HCT116 (cell line): ENCODE results near the gene IQCF2. TPM values are rescaled to one million over a fixed set of nuclear protein-coding genes. Genes with fewer than 3 reads are reported as not detected.

Experiments
- ATAC-seq: fragments of 200-7000 bp; cut with Tn5 transposase; 2 replicates; pipeline ENCODE4 v1.9.1; 2020; ENCODE audit warnings: mild to moderate bottlenecking, moderate library complexity
- BruUV-seq: library from RNA; stranded (reverse); fragments of 400-500 nt; replicated peaks from 2 replicates; lab custom pipeline; 2021; lab: Mats Ljungman, UMichigan
- CTCF ChIA-PET: fragments of 300-600 bp; sonication (Branson Sonifier 250); formaldehyde crosslinking; loops from one replicate; lab custom pipeline; 2021; ENCODE audit warnings: antibody characterized with exemption; lab: Charles Lee
- POLR2A ChIA-PET: fragments of 300-600, 350-600 bp; sonication (Branson Sonifier 250); formaldehyde crosslinking; loops from one replicate; lab custom pipeline; 2021; ENCODE audit warnings: antibody characterized with exemption; lab: Charles Lee
- RAD21 ChIA-PET, 2 experiments: fragments of 300-600 bp; sonication (Branson Sonifier 250); formaldehyde crosslinking; loops; one replicate each; lab custom pipeline; 2023; ENCODE audit warnings: low total read pairs in 2 of 2; ENCODE audit not compliant: uncharacterized antibody in 2 of 2, unreplicated experiment in 2 of 2, low non-redundant PET in 1 of 2; lab: Charles Lee
- DNase-seq: peaks from one replicate; pipeline ENCODE4 v3.0.0-alpha.2; 2010; ENCODE audit warnings: low read depth, low spot score
- H2AFZ ChIP-seq: fragments of 200-600 bp; shearing (Covaris generic), sonication (generic); 2 replicates; pipeline ENCODE4 v1.6.1; 2017; ENCODE audit warnings: low read depth, mixed run types, mixed read lengths, antibody characterized with exemption, low read length; ENCODE audit not compliant: poor library complexity, severe bottlenecking
- H3K27ac ChIP-seq: 2 replicates; pipeline ENCODE4 v1.5.1; 2012; ENCODE audit warnings: low read depth, low read length
- H3K27me3 ChIP-seq: fragments of 200-600 bp; sonication (generic); 2 replicates; pipeline ENCODE4 v1.6.1; 2016; ENCODE audit warnings: mixed run types, low read length, mixed read lengths; ENCODE audit not compliant: insufficient read depth
- H3K36me3 ChIP-seq, 2 experiments: fragments of 200-500 bp in 1 of 2; fragments of 200-600 bp in 1 of 2; sonication (Bioruptor generic) in 1 of 2; sonication (generic) in 1 of 2; 2 replicates each; pipeline versions ENCODE4 v1.5.1 to v1.6.1; 2014 to 2016; ENCODE audit warnings: low read length in 2 of 2, inconsistent platforms in 1 of 2, mixed read lengths in 1 of 2, mixed run types in 1 of 2; ENCODE audit not compliant: insufficient read depth in 2 of 2, control insufficient read depth in 1 of 2
- H3K4me1 ChIP-seq, 2 experiments: fragments of 200-600 bp in 1 of 2; sonication (generic) in 1 of 2; 2 replicates each; pipeline versions ENCODE4 v1.5.1 to v1.6.1; 2012 to 2017; ENCODE audit warnings: low read length in 2 of 2, inconsistent platforms in 1 of 2, mild to moderate bottlenecking in 1 of 2, mixed read lengths in 1 of 2, mixed run types in 1 of 2, moderate library complexity in 1 of 2; ENCODE audit not compliant: insufficient read depth in 2 of 2, control insufficient read depth in 1 of 2
- H3K4me2 ChIP-seq: fragments of 200-600 bp; sonication (generic); 2 replicates; pipeline ENCODE4 v1.6.1; 2017; ENCODE audit warnings: mixed run types, low read length, mixed read lengths
- H3K4me3 ChIP-seq, 2 experiments: fragments of 200-600 bp in 1 of 2; sonication (generic) in 1 of 2; replicated peaks in 1 of 2; 2 replicates each; pipeline ENCODE4 v1.5.1; 2011 to 2016; ENCODE audit warnings: low read length in 2 of 2, control low read depth in 1 of 2, low read depth in 1 of 2, mild to moderate bottlenecking in 1 of 2, mixed read lengths in 1 of 2, mixed run types in 1 of 2
- H3K79me2 ChIP-seq: fragments of 200-600 bp; sonication (generic); 2 replicates; pipeline ENCODE4 v1.6.1; 2017; ENCODE audit warnings: mild to moderate bottlenecking, mixed run types, low read length, moderate library complexity, mixed read lengths; ENCODE audit not compliant: insufficient read depth
- H3K9ac ChIP-seq: fragments of 200-600 bp; sonication (generic); 2 replicates; pipeline ENCODE4 v1.6.1; 2016; ENCODE audit warnings: low read length, mixed read lengths
- H3K9me2 ChIP-seq: fragments of 200-600 bp; sonication (generic), shearing (Covaris generic); 2 replicates; pipeline ENCODE4 v1.6.1; 2017; ENCODE audit warnings: mixed run types, mild to moderate bottlenecking, moderate library complexity; ENCODE audit not compliant: insufficient read depth
- H3K9me3 ChIP-seq, 2 experiments: fragments of 200-500 bp in 1 of 2; fragments of 200-600 bp in 1 of 2; sonication (Bioruptor generic) in 1 of 2; sonication (generic) in 1 of 2; 2 replicates each; pipeline ENCODE4 v1.6.1; 2014 to 2017; ENCODE audit warnings: low read length in 2 of 2, mixed read lengths in 2 of 2, inconsistent platforms in 1 of 2, low read depth in 1 of 2, mild to moderate bottlenecking in 1 of 2, mixed run types in 1 of 2, moderate library complexity in 1 of 2; ENCODE audit not compliant: control insufficient read depth in 1 of 2, insufficient read depth in 1 of 2
- H4K20me1 ChIP-seq: fragments of 200-600 bp; sonication (generic), shearing (Covaris generic); 2 replicates; pipeline ENCODE4 v1.6.1; 2017; ENCODE audit warnings: mixed run types, mild to moderate bottlenecking, moderate library complexity; ENCODE audit not compliant: insufficient read depth
- ATF3 ChIP-seq: IDR thresholded peaks from 2 replicates; pipeline ENCODE4 v1.6.1; 2012
- CBX3 ChIP-seq: IDR thresholded peaks from 2 replicates; pipeline ENCODE4 v1.6.1; 2012; ENCODE audit warnings: low read depth
- CEBPB ChIP-seq: IDR thresholded peaks from 2 replicates; pipeline ENCODE4 v1.6.1; 2012; ENCODE audit warnings: low read depth
- CTCF ChIP-seq, 3 experiments: fragments of 200-600 bp in 1 of 3; sonication (generic) in 1 of 3; IDR thresholded peaks in 2 of 3; conservative IDR thresholded peaks in 1 of 3; 2 replicates each; pipeline ENCODE4 v1.5.1; 2012 to 2017; ENCODE audit warnings: low read depth in 2 of 3, low read length in 2 of 3, antibody characterized with exemption in 1 of 3, borderline replicate concordance in 1 of 3, control low read depth in 1 of 3, mild to moderate bottlenecking in 1 of 3, mixed read lengths in 1 of 3, mixed run types in 1 of 3, moderate library complexity in 1 of 3; ENCODE audit not compliant: insufficient read depth in 1 of 3
- EGR1 ChIP-seq: IDR thresholded peaks from 2 replicates; pipeline ENCODE4 v1.6.1; 2012; ENCODE audit warnings: low read depth
- ELF1 ChIP-seq: IDR thresholded peaks from 2 replicates; pipeline ENCODE4 v1.6.1; 2012; ENCODE audit warnings: low read depth, borderline replicate concordance
- EZH2 ChIP-seq: fragments of 200-600 bp; sonication (generic); IDR thresholded peaks from 2 replicates; pipeline ENCODE4 v1.6.1; 2017; ENCODE audit warnings: antibody characterized with exemption, mixed run types
- FOSL1 ChIP-seq: IDR thresholded peaks from 2 replicates; pipeline ENCODE4 v1.6.1; 2012; ENCODE audit warnings: low read depth
- POLR2A ChIP-seq: IDR thresholded peaks from 2 replicates; pipeline ENCODE4 v1.7.0; 2011; ENCODE audit warnings: borderline replicate concordance; ENCODE audit not compliant: insufficient read depth, insufficient read length; ENCODE audit errors: extremely low read depth
- SIN3A ChIP-seq: IDR thresholded peaks from 2 replicates; pipeline ENCODE4 v1.6.1; 2012; ENCODE audit warnings: low read depth
- SP1 ChIP-seq: IDR thresholded peaks from 2 replicates; pipeline ENCODE4 v1.6.1; 2012; ENCODE audit warnings: low read depth
- TCF7L2 ChIP-seq: IDR thresholded peaks from 2 replicates; pipeline ENCODE4 v1.7.0; 2011; ENCODE audit warnings: borderline replicate concordance, inconsistent platforms; ENCODE audit not compliant: insufficient read depth, insufficient read length; ENCODE audit errors: extremely low read depth
- ZBTB33 ChIP-seq: IDR thresholded peaks from 2 replicates; pipeline ENCODE4 v1.6.1; 2011; ENCODE audit warnings: mild to moderate bottlenecking, low read length, moderate library complexity; ENCODE audit not compliant: insufficient replicate concordance; ENCODE audit errors: extremely low read depth
- ZNF274 ChIP-seq: fragments of 200-500 bp; sonication (Bioruptor generic); IDR thresholded peaks from 2 replicates; pipeline ENCODE4 v1.6.1; 2014; ENCODE audit warnings: mild to moderate bottlenecking, low read depth, low read length, inconsistent platforms
- intact Hi-C: fragments of 100-400 bp; cut with micrococcal nuclease; formaldehyde crosslinking; loops from 2 replicates; pipeline ENCODE4 v1.10.0; 2022
- total RNA-seq: library from RNA; stranded (reverse); gene quantifications from one replicate; pipeline ENCODE4 v1.2.1, GENCODE V29; 2021; ENCODE audit not compliant: unreplicated experiment

Gene IQCF2
- total RNA-seq, 1 experiment from 2014 or later = not detected

GRCh38 chr3:51894939-51895338, 33.5 kb downstream of the IQCF2 start:
- H4K20me1 ChIP-seq = no peaks in the 10 kb centered on the region
- H3K4me3 ChIP-seq = no peak overlapping the region
- BruUV-seq = no TSS peak
- H3K9me2 ChIP-seq = no peaks in the 10 kb centered on the region
- CTCF ChIA-PET = no interaction called here
- RAD21 ChIA-PET = no interaction called here
- H3K36me3 ChIP-seq = no peaks in the 10 kb centered on the region
- H2AFZ ChIP-seq = no peak overlapping the region
- no peak overlapping the region for H3K9ac ChIP-seq
- intact Hi-C loops = no loop called here
- no peak for ATAC-seq
- no peaks in the 10 kb centered on the region for H3K79me2 ChIP-seq
- POLR2A ChIA-PET = no interaction called here
- no peak for TF ChIP-seq SP1
- no peak for TF ChIP-seq EGR1
- no peak for TF ChIP-seq EZH2
- TF ChIP-seq ELF1 = no peak
- TF ChIP-seq CBX3 = no peak
- no peak for TF ChIP-seq ATF3
- no peak for TF ChIP-seq ZBTB33
- TF ChIP-seq TCF7L2 = no peak
- no peak for TF ChIP-seq CTCF (IDR thresholded peaks at IDR 0.05 in 2 of 3, conservative IDR thresholded peaks at IDR 0.05 in 1 of 3; ENCODE audit: borderline replicate concordance in 1 of 3, insufficient read depth in 1 of 3, low read depth in 2 of 3, low read length in 2 of 3)
- no peak for TF ChIP-seq ZNF274
- TF ChIP-seq POLR2A = no peak
- no peak for TF ChIP-seq CEBPB
- no peak for TF ChIP-seq FOSL1
- no peak for TF ChIP-seq SIN3A
- TF ChIP-seq, all 23 proteins: peak for 0
- DNase-seq = no peak
- Histone ChIP-seq H3K27ac (no peak overlapping the region), H3K4me2 (no peak overlapping the region), H3K4me1 (peaks cover 4 to 32% of the 10 kb centered on the region in 2 experiments; a peak in 3 of 4 replicates), H3K9me3 (no peaks in the 10 kb centered on the region), H3K27me3 (no peaks in the 10 kb centered on the region)
